ENCODE measurements around the gene ZKSCAN8.

- TF ChIP-seq CTCF (IDR thresholded peaks at IDR 0.05 in 8 of 11, conservative IDR thresholded peaks at IDR 0.05 in 3 of 11): no peak
- no peak for TF ChIP-seq POLR2AphosphoS5 (IDR thresholded peaks at IDR 0.05)
Measured at GRCh38 chr6:28115799-28116198, 25.9 kb upstream of the ZKSCAN8 start.

Data from spleen (tissue), 7 donors.